Measurements from ENCODE around the gene GNG5.
"Not testable (repeated sequence)": the region's sequence is repeated elsewhere in the genome, so short reads cannot be mapped to it uniquely, and the experiment has no call there.

GNG5 gene

DNA sequence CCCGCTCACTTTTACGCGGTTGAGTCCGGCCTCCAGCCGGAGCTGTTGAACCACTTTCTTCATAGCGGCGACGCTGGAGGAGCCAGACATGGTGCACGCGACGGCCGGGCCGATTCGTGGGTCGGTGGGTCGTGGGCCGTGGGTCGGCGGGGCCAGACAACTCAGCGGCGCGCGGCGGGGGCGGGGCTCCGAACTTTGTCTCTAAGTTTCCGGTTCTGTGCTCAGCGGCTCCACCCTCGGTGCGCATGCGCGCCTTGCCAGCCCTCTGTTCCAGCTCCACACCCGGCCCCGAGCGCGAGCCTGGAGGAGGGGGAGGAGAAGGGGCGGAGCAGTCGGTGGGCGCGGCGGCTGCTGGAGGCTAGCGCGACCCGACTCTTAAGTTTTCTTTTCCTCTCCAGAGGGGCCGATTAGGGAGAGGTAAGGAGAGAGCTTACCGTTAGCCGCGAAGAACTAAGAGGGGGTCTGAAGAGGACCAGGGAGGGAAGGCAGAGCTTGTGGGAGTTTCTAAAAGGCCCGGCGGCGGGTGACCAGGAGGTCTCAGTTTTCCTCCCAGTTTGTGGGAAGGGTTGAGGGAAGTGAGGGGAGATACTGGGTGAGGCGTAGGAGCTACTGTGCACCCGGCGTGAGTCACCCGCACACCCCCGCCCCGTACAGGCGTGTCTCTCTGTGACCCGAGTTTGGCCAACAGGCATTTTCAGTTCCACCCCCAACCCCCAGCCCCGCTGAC, at the start of gene GNG5, which contains the start of gene SPATA1:
GNG5 (minus strand) TSS at position 580 of the 727 bp plus-strand sequence; CDS start at position 90, 490 bp downstream.
SPATA1 (plus strand) TSS at position 385 of the 727 bp plus-strand sequence. CDS start 9,974 bp downstream, outside the sequence.
- peak; percentile 95 for DNase-seq (ENCODE audit: low read depth)

DNA sequence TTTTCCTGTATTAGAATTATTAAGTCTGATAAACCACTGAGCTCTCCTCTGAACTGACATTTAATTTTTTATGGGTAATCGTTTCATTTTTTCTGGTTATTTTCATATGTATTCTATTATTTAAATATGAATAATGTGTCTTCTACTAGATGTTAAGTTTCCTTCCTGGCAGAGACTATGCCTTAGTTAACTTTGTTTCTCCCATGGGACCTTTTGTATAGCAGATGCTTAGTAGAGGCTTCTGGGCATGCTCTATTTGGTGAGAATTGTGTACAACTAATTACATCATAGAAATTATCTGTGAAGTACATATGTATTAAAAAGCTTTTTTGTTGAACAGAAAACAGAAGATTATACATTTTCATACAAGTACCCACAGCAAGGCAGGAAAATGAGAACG, 44.4 kb upstream of the GNG5 start:
- peak; percentile 30 for DNase-seq (ENCODE audit: low read depth)

DNA sequence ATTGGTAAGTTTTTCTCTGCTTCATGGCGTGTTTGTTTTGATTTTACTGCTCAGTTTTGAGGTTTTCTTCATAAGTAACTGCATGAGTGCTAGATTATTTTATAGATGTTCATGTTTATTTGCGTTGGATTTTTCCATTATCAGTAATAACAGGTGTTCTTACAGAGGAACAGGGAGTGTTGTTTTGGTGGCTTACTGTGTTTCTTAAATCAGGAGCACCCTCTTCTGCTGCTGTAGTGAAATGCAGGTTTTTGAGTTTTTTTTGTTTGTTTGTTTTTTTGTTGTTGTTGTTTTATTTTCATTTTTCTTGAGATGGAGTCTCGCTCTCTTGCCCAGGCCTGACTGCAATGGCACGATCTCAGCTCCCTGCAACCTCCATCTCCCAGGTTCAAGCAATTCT, 35.3 kb upstream of the GNG5 start:
- no peak for DNase-seq (ENCODE audit: low read depth)

DNA sequence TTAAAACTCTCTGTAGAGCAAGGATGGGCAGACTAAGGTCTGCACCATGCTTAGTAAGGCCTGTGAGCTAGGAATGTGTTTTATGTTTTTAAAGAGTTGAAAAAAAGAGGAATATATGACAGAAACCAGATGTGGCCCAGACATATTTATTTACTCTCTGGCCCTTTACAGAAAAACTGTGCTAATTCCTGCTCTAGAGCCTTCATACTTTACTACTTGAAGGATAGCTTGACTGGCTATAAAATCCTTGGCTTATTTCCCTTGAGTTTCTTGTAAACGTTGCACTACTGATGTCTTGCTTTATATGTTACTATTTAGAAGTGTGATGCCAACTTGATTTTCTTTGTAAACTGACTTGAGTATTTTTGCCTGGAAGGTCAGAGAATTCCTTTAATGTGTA, 34.4 kb upstream of the GNG5 start:
- peak; percentile 21 for DNase-seq (ENCODE audit: low read depth)

DNA sequence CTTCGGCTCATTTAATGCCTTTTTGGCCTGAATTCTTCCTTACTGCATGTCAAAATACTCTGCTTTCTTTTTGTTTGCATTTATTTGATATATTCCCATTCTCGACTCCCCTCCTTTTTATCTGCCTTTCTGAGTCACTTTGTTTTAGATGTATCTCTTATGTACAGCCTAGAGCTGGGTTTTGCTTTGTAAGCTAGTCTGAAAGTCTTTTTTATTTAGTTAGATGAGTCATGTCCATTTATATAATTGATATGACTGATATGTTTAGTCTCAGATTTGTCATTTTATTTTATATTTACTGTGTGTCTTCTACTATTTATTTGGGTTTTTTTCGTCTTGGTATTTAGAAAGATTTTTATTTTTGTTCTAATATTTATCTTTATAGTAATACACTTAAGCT, 33.6 kb upstream of the GNG5 start:
- DNase-seq (ENCODE audit: low read depth), result no peak

DNA sequence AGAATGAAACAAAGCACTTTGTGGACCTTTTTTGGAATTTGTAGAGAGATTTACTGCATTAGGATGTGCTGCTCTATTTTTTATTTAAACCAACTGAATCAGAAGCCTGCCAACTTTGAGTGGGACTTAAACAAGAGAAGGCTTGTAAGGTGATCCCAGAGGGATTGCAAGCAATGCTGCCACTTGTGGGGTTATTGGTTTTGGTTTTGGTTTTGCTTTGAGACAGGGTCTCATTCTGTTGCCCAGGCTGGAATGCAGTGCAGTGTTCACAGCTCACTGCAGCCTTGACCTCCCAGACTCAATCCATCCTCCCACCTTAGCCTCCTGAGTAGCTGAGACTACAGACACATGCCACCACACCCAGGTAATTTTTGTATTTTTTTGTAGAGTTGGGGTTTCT, 32.2 kb upstream of the GNG5 start:
- DNase-seq (ENCODE audit: low read depth), result no peak

DNA sequence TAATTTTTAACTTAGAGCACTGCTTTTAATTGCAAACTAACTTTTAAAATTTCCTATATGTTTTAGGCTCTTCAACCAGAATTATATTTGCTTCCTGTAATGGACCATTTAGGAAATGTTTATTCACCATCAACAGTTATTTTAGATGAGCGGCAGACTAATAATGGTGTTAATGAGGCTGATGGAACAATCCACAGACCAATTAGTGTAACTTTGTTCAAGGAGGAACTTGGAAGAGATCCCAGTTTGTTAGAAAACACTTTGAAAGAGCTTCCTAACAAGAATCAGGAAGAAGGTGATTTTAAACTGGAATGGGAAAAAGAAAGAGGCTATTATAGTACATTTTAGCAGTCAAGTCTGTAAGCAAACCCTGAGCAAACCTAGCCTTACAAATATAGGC, 19.4 kb upstream of the GNG5 start:
- no peak for DNase-seq (ENCODE audit: low read depth)

DNA sequence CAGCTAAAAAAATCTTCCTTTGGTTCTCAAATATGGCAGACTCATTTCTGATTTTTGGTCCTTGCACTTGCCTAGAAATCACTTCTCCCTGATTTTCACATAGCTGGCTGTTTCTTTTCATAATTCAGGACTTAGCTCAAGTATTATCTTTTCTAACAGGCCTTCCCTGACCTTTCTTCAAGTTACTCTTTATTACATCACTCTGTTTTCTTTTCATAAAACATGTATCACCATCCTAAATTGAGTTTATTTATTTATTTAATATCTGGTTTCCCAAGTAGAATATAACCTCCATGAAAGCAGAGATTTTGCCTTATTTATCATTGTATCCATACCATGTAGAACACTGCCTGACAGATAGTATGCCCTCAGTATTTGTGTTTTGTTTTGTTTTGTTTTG, 18.2 kb upstream of the GNG5 start:
- no peak for DNase-seq (ENCODE audit: low read depth)

DNA sequence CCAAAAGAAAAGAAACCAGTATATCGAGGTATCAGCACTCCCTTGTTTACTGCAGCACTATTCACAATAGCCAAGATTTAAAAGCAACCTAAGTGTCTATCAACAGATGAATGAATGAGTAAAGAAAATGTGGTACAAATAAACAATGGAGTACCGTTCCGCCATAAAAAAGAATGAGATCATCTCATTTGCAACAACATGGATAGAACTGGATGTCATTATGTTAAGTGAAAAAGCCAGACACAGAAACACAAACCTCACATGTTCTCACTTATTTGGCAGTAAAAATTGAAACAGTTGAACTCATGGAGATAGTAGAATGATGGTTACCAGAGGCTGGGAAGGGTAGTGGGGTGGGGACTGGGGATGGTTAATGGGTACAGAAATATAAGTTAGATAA, 4.3 kb upstream of the GNG5 start:
- DNase-seq (ENCODE audit: low read depth), result no peak

DNA sequence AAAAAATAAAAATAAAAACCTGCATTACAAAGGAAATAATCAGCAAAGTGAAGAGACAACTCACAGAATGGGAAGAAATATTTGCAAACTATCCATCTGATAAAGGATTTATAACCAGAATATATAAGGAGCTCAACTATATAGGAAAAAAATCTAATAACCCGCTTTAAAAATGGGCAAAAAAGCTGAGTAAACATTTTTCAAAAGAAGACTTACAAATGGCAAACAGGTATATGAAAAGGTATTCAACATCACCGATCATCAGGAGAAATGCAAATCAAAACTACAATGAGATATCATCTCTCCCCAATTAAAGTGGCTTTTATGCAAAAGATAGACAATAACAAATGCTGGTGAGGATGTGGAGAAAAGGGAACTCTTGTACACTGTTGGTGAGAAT, 3.8 kb upstream of the GNG5 start:
- DNase-seq (ENCODE audit: low read depth), result no peak

DNA sequence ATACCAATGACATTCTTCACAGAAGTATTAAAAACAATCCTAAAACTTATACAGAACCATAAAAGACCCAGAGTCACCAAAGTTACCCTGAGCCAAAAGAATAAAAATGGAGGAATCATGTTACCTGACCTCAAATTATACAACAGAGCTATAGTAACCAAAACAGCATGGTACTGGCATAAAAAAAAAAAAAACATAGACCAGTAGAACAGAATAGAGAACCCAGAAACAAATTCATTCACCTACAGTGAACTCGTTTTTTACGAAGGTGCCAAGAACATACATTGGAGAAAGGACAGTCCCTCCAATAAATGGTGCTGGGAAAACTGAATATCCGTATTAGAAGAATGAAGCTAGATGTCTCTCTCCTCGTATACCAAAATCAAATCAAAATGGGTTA, 2.6 kb upstream of the GNG5 start:
- DNase-seq (ENCODE audit: low read depth), result no peak

DNA sequence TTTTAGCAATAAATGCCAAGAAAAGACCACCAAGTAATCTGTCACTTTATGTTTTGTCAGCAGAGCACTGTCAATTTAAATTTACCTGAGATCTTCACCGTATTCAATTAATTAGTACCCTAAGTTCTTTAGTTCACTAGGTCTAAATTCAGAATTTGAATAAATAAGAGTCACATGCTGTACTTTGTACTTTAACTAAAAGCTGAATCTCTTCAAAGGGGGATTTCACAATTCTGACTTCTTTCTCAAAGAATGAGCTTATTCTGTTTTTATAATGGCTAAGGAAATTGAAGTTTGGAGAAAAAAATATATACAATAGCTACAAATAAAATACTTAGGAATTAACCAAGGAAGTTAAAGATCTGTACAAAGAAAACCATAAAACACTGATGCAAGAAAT, 2.1 kb upstream of the GNG5 start:
- DNase-seq (ENCODE audit: low read depth), result no peak

DNA sequence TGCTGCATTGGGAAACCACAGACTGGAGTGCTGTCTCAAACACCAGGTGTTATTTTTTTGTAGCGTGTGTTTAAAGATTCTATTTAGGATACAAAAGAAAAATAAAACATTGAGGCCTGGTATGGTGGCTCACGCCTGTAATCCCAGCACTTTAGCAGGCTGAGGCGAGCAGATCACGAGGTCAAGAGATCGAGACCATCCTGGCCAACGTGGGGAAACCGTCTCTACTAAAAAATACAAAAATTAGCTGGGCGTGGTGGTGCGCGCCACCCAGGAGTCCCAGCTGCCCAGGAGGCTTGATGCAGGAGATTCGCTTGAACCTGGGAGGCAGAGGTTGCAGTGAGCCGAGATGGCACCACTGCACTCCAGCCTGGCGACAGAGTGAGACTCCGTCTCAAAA, 1.5 kb upstream of the GNG5 start:
- not testable (repeated sequence) for DNase-seq (ENCODE audit: low read depth)

DNA sequence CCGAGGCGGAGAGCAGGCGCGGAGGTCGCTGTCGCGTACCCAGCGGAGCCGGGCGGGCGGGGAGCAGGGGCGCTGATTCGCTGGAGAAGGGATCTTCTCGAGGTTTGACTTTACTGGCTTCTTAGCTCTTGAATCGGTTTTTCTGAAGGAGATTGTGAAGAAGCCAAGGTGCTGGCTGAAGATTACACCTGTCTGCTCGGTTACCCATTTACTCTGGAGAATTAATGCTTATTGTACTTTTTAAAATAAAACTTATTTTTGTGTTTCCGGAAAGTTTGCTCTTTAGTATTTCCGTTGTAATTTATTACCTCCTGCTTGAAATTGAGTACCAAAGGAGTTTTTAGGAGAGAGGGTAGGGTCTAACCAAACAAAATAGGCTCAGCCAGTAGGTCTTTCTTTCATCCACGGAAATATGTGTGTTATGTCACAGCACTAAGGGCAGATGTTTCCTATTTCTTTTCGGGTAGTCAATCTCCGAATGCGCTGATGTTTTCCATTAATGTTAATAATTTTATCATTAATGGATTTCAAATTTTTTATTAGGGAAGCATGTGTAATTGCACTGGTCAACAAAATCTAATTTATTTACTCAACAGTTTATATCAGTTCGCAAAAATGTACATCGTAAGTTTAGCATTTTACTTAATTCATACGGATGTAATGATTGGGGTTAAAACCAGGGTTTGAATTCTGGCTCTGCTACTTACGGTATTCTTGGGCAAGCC, 510 bp upstream of the GNG5 start:
- DNase-seq (ENCODE audit: low read depth), result no peak

DNA sequence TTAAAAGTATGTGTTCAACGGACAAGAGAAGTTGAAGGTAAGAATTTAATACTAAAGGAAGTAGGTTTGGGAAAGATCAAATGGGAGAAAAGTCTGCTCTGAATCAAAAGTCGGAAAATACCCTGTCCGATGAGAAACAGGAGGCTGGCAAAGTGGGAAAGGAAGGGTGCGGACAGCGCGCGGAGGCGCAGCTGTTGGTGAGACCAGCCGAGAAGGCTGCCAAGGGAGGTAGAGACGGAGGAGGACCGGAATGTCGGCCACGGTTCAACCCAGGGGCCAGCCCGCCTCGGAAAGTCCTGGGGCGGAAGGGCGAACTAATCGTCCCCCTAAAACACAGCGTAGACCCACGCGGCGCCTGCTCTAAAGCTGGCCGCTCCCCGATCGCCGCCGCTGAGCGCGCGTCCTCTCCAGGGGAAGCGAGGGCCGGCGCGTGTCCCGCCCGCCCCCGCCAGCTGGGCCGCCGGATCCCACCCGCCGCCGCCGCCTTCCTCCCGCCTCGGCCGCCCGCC, 834 bp downstream of the GNG5 start:
- DNase-seq (ENCODE audit: low read depth), result peak; percentile 57

DNA sequence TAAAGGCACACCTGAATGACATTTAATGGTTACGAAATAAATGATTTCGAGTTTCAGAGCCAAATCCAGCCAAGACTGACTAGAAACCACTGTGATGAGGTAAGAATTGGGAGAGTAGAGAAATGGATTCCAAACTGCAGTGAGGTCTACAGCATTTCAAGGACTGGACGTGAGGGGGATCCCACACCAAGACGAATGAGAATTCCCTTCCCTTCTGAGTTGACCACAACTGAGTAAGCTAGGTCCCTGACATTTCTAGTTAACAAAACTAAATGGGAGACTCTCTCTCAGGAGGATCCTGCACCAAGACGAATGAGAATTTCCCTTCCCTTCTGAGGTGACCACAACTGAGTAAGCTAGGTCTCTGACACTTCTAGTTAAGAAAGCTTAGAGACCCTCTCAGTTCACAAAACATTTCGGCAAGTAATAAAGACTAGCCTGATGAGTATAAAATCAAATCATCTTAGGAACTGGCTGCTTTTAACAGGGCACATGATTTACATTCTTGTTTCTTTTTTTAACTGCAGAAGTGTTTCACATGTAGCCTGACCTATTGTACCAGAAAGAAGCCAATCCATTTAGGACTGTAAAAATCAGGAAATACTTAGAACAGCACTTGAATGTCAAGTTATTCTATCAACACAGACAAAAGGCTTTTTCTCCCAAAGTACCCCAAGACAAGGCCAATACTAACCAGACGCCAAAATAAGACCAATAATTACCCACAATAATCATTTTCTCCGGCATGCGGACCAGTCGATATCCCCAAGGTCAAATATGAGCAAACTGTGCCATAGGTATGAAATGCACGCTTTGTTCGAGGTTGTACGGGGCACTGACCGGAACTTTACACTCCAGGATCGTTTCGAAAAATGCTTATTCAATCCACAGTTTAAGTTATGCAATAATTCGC, 1.5 kb downstream of the GNG5 start:
- peak; percentile 49 for DNase-seq (ENCODE audit: low read depth)

DNA sequence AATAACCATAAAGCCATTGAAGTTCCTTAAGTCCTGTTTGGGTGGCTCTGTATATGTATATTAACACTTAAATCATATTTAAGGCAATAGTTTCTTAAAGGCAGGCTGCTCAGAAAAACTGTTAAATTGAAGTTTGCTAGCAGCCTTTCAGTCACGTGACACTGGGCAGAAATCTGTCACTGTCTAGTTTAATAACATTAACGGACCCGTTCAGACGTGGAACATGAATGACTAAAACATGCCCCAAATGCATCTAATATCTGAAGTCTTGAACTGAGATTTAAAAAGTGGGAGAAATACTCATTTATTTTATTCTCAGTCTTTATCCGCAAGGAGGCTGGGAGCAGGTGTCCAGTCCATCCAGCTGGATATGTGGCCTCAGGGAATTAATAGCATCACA, 3.5 kb downstream of the GNG5 start:
- DNase-seq (ENCODE audit: low read depth), result no peak

DNA sequence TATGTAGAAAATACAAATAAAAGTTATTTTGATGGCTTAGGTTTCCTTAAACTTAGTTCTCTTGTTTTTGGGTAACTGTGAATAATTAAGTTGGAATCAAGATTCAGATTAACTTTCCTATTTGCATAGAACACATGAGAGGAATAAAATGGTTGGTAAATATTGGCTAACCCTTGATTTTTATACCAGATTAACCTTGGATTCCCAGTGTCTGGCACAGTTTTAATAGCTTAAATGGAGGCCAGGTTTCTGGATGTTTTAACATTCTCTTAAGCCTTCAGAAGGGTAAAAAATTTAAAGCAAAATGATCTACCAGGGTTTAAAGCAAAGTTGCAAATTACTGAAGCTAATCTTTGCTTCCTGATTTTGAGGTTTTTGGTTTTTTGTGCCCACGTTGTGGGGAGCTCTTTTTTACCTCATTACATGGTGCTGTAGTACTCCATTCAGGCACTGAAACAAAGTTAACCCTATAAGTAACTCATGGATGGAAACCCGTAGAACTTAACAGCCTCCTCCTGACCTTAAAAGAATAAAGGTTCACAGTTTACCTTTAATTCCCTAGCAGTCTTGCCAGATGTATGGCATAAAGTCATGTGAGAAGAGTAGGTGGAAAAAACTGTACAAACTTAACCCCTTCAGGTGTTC, 8.6 kb downstream of the GNG5 start:
- DNase-seq (ENCODE audit: low read depth), result no peak

DNA sequence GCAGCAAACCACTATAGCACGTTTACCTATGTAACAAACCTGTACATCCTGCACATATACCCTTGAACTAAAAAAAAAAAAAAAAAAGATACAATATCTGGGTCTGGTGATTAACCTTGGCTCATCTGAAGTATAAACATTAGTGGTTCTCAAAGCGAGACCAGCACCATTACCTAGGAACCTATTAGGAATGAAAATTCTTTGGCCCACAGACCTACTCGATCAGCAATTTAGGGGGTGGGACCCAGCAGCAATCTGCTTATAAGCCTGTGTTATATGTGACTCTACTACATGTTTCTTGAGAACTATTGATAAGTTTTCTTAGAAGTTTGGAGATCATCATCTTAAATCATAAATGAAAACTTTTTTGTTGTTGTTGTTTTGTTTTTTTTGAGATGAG, 9.9 kb downstream of the GNG5 start:
- no peak for DNase-seq (ENCODE audit: low read depth)

DNA sequence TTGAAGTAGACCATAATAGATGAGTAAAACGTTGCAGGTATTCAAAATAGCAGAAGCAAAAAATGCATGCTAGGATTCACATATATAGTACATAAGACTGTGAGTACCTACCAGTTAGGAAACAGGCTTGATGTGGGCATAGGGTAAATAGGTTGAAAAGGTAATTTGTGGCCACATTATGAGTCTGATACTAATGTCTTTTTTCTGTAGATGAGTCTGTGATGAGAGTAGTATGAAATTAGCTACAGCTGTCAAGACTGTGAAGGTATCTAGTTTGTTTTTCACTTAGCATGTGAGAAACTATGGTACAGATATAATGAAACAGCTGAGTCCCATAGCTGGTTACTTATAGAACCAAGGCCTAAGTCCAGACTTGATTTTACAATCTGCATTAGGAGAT, 12.6 kb downstream of the GNG5 start:
- no peak for DNase-seq (ENCODE audit: low read depth)

DNA sequence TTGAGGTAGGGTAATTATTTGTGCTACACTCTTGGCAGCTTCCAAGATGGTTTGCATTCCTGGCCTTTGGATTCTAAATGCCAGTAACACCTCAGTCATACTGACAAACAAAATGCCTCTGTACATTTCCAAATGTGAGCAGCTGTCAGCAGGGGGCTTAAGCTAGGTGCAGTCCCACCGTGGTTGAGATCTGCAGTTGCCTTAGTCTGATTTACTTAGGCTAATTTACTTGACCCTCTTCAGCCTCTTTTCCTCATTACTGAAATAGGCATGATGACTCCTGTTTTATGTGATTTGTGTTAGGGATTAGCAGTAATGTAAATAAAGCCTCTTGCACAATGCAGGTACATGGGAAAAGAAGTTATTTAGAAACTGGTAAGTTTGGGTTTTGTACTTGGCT, 13.7 kb downstream of the GNG5 start:
- DNase-seq (ENCODE audit: low read depth), result no peak

DNA sequence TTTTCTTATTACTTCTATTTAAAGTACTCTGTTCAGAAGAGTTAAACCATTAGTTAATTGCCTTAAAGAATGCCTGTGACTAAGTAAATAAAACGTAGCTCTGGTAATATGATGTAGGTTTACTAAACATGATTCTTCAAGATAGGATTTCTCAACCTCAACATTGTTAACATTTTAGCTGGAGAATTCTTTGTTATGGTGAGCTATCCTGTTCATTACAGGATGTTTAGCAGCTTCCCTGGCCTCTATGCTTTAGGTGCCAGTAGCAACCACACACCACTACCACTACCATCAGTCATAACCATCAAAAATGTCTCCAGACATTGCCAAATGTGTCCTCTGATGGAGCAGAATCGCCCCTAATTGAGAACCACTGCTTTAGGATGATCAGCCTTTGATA, 16.6 kb downstream of the GNG5 start:
- peak; percentile 25 for DNase-seq (ENCODE audit: low read depth)

All from fibroblast of gingiva (primary cell).